Iris pigment epithelial cell (primary cell): ENCODE results near the gene PHF3.
A peak's percentile ranks its signal among the peaks of the same experiment; 100 is the strongest.

Experiments used
- DNase-seq: peaks from one replicate; pipeline ENCODE4 v3.0.0-alpha.2; 2011; ENCODE audit warnings: low read depth

Gene PHF3

GRCh38 chr6:63649269-63649668 lies 13.7 kb downstream of the PHF3 start:
- peak; percentile 31 for DNase-seq

DNA sequence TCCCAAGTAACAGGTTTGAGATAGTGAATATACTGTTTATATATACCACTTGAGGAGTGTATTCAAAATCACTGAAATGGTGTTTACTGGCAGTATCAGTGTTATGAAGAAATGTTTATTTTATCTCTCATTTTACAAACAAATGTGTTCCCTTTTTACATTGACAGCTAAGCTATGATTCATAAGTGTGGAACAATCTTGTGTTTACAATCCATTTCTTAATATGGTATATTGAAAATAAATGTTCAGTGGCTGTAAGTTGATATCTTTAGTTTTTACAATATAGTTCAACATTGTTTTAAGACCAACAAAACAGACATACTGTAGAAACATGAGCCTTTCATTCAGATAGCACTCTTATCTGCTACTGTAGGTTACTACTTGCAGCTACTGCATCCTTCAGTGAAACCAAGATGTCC lies 14.3 kb downstream of the PHF3 start:
- peak; percentile 41 for DNase-seq

- no peak for DNase-seq
Observed at GRCh38 chr6:63652980-63653379, 17.4 kb downstream of the PHF3 start.

- no peak for DNase-seq
Observed at GRCh38 chr6:63660757-63661156, 25.2 kb downstream of the PHF3 start.

GRCh38 chr6:63661769-63662168 lies 26.2 kb downstream of the PHF3 start:
- no peak for DNase-seq

DNA sequence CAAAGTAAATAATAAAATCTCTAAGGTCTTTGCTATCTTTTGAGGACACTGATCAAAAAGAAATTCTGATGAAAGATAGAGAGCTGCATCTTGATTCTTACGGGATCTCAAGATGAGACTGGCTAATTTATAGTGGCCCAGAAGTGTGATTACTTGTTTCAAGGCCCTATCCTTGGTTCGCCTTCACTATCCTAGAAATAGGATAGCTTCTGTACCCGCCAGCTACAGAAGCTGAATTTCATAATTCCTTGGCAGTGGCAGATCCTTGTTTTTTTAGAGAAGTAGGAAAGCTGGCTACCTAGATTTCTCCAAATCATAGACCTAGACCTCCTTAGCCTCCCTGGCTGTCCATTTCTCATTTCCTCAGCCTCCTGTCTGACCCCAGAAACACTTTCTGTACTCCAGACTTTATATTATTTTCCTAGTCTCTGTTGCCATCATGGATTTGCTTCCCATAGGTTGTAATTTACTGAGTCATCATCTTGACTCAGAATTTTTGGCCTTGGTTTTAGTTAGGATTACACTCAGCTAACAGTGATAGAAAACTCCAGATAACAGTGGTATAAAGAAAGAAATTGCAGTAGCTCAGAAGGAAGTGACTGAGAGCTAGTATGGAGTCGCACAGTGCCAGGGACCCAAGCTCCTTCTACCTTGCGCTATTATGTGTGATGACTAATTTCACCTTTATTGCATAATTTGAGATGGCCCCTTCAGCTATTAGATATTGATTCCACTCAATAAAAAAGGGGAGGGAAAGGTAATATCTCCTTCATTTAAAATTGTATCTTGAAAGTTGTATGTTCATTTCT lies 27.7 kb downstream of the PHF3 start:
- DNase-seq = peak; percentile 85

DNA sequence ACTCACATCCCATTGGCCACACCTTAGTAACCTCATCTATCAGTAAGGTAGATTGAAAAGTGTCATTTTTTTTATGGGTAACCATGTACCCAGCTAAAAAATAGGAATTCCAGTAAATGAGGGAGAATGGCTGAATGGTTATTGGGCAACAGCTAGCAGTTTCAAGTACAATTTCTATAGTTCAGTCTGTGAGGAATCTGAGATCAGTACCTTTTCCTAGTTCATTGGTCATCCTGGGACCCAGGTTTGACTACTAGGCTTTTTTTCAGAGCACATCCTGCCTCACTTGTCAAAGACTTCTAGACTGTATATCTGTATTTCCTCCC lies 28.3 kb downstream of the PHF3 start:
- no peak for DNase-seq

- no peak for DNase-seq
Observed at GRCh38 chr6:63671098-63671754, 35.6 kb downstream of the PHF3 start.

GRCh38 chr6:63672582-63673129 lies 37.1 kb downstream of the PHF3 start:
- no peak for DNase-seq

- DNase-seq = no peak
Observed at GRCh38 chr6:63673692-63674091, 38.1 kb downstream of the PHF3 start.

GRCh38 chr6:63674635-63675034 lies 39.0 kb downstream of the PHF3 start:
- no peak for DNase-seq

DNA sequence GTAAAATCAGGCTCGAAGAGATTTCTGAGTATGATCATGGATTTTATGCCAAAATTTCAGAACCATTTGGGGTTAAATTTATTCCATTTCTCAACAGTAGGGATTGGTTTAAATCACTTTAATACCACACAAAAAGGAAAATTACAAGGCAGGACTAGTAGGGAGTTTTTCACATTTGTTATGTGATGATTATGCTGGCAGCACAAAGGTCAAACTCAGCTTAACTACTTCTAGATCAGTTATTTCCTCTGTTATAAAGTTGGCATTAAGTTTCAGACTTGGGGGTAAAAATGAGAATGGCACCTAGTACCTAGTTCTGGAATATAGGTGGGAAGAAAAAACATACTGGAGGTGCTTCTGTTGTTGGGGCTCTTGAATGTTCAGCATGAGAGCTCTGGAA lies 39.5 kb downstream of the PHF3 start:
- DNase-seq = no peak

- peak; percentile 3 for DNase-seq
Observed at GRCh38 chr6:63676412-63677114, 41.0 kb downstream of the PHF3 start.

DNA sequence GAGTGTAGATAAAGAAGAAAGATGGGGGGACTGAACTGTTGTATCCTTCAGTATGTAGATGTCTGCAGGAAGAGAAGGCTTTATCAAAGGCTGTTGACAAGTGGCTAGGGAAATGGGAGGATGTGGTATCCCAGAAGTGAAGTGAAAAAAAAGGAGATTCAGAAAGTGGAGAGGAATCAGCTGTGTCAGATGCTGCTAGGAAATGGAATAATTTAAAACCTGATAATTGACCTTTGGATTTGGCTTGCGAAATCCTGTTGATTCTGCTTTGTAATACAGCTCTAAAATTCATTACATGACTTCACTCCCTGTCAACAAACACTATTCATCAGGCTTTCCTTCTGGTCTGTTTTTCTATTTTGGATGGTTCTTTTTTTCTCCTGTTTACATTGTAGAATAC lies 41.7 kb downstream of the PHF3 start:
- peak; percentile 34 for DNase-seq

- no peak for DNase-seq
Observed at GRCh38 chr6:63683071-63683603, 47.5 kb downstream of the PHF3 start.

DNA sequence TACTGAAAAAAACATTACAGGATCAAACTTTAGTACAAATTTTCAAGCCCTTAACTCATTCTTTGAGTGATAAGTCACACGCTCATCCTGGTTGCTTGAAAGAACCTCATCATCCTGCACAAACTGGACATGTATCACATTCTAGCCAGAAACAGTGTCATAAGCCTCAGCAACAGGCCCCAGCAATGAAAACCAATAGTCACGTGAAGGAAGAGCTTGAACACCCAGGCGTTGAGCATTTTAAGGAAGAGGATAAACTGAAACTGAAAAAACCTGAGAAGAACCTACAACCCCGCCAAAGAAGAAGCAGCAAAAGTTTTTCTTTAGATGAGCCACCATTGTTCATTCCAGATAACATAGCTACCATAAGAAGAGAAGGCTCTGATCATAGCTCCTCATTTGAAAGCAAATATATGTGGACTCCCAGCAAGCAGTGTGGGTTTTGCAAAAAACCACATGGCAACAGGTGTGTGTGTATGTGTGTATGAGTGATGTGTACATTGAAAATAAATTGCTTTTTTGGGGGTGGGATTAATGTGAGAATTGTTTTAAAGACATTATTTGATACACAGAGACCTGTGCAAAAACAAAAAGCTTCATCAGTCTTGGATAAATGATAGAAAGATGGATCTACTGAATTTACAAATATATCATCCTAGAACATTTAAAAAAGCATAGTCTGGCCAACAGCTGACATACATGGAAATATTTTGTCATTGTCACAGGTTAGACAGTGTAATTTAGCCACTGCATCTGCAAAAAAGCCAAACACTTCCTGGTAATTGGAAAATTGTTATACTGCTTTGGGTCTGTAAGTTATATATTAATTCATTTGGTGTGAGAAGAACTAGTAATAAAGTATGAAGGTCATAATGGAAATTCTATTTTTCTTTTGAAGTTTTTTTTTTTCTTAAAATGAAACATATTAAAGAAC lies 50.1 kb downstream of the PHF3 start:
- DNase-seq = no peak

DNA sequence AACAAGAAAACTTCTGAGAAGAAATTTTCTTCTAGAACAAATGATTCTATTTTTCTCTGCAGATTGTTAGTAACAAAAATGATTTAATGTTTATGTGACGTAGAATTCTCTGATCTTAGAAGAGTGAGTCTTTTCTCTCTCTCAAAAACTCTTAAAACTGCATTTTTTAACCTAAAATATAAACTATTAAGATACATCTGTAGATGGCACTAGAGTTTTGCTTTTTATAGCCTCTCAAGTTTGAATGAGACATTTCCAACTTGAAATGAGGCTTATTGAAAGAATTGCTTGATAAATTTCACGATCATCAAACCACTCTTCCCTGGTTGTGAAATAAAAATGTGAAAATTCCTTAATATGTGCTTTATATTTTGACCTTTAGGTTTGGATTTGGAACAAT lies 53.8 kb downstream of the PHF3 start:
- no peak for DNase-seq

- DNase-seq = no peak
Observed at GRCh38 chr6:63690221-63690620, 54.6 kb downstream of the PHF3 start.

- no peak for DNase-seq
Observed at GRCh38 chr6:63705707-63706106, 70.1 kb downstream of the PHF3 start.

- DNase-seq = no peak
Observed at GRCh38 chr6:63706630-63707029, 71.0 kb downstream of the PHF3 start.

DNA sequence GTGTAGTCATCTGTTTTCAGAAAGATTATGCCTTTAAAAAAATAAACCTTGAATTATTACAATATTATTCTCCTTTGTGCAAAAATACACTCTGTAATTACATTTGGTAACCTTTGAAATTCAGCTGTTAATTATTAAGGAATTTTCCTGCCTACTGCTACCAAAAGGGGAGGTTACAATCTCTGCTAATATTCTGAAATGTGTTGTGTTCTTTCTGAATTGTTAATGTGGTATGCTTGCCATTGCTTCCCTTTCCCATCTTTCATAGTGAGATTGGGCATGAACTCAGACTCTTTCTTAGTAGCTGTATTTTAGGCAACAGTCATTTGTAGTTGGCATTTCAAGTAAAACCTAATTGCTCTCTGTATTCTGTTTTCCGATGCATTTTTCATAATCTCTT lies 73.0 kb downstream of the PHF3 start:
- DNase-seq = no peak

GRCh38 chr6:63709148-63709547 lies 73.5 kb downstream of the PHF3 start:
- no peak for DNase-seq
